ENCODE results near the gene HDAC9. TPM values are rescaled to one million over a fixed set of nuclear protein-coding genes. Genes with fewer than 3 reads are reported as not detected.

HDAC9 gene
- polyA plus RNA-seq, 4 donors = 8.4 to 15.8 (median 10.7) TPM

DNA sequence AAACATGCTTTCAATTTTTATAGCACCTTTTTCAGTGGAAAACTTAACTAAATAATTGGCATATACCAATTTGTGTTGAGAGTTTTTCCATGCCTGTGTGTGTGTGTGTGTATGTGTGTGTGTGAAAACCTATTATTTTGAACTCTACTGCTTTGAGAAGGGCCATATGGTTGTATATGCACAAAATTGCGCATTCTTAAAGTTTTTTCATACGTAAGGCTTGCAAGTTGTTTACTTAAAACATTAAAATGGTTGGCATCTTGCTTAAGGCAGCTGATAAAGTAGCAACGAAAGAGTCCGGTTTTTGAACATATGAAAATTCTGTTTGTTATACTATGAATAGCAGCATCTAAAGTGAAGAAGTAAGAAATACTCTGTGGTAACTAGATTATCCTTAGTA, 84.1 kb downstream of the HDAC9 start:
- DNase-seq (ENCODE audit: low read depth in 4 of 4, low spot score in 3 of 4) = no peak

GRCh38 chr7:18580950-18581349, 85.4 kb downstream of the HDAC9 start:
- DNase-seq (ENCODE audit: low read depth in 4 of 4, low spot score in 3 of 4) = no peak

GRCh38 chr7:18583305-18583704, 87.8 kb downstream of the HDAC9 start:
- DNase-seq (ENCODE audit: low read depth in 4 of 4, low spot score in 3 of 4) = no peak

GRCh38 chr7:18590241-18590640, 94.7 kb downstream of the HDAC9 start:
- DNase-seq (ENCODE audit: low read depth in 4 of 4, low spot score in 3 of 4) = no peak

DNA sequence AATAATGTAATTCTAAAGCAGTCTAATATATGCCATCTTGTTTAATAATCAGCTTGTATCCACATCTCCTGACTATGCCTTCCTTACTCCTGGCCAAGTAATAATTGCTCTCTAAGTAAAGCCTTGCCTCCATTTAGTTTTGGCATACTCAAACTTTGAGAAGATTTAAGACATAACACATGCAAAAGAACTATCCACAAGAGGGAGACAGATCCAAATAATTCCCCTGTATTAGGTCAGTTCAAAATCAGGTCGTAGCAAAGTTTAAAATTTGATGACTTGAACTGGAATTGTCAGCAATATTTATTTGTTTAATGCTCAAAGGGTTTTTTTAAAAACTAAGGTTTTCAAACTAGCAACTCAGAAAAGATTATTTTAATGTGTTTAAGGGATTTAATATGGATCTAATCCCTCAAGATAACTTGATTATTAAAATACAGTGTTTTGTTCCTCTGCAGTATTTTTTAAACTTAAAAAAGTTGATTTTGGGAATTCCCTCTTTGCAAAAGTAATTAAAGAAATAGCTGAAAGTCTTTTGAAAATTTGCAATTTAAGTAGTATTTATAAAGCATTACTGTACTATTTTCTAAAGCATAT, 95.3 kb downstream of the HDAC9 start:
- peak in 2 of 4 donors; percentile 14 to 17 for DNase-seq (ENCODE audit: low read depth in 4 of 4, low spot score in 3 of 4)

GRCh38 chr7:18593602-18594279, 98.2 kb downstream of the HDAC9 start:
- DNase-seq (ENCODE audit: low read depth in 4 of 4, low spot score in 3 of 4) = no peak

DNA sequence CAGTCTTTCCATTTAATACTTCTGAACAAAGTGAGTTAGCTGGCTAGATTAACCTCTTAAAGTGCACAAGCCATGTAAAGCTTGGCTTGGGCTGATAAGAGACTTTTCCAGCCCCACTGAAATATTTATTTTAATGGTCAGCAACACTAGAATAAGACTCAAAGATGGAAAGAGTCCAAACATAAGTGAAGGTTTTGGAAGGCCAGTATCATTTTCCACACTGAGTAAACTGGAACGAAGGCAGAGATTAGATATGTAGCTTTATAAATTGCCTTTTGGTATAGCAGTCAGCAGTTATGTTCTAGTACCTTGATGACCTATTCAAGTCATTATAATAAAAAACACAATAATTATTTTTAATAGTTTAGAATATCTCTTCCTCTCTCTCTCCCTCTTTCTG, 102.2 kb downstream of the HDAC9 start:
- no peak for DNase-seq (ENCODE audit: low read depth in 4 of 4, low spot score in 3 of 4)

DNA sequence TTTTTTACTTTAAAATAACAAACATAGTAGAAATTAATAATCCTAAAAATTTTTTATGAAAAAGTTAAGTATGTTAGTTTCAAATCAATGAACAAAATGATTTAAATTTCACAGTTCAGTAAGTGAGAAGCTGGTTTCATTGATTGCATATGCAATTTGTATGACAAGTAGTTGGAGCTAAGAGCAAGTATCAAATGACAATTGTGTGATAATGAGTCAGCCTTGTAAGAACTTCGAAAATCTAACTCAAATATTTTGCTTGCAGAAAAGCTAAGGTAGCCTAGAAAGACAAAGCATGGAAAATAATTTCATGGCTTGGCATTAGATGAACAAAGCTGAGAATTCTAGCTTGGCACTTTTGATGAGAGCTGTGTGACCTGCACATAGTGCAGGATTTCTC, 111.5 kb downstream of the HDAC9 start:
- DNase-seq (ENCODE audit: low read depth in 4 of 4, low spot score in 3 of 4) = no peak

DNA sequence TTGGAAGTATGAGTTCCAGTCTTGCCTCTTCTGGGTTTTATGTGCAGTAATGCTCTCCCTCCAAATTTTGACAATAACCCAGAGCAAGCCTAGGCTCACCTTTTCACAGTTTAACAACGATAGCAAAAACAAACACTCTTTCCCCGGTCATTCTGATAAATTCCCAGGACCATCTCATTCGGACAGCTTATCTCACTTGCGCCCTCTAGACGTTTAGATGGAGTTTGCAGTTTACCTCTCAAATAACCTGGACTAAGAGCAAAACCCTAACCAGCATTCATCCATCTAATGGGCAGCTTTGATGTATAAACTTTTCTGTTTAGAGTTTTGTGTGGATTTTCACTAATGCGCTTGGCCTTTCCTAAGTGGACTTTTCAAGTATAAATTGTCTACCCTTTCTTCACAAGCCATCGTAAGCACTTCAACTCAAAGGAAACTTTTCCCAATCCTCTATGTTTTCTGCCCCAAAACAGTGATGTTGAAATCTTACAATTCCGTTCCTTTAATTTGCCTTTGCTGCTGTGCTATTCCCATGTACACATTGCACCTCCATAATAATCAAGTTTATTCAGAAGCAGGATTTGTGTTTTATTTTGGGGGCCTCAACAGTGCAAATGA, 114.9 kb downstream of the HDAC9 start:
- DNase-seq (ENCODE audit: low read depth in 4 of 4, low spot score in 3 of 4) = no peak

GRCh38 chr7:18614841-18615240, 119.3 kb downstream of the HDAC9 start:
- DNase-seq (ENCODE audit: low read depth in 4 of 4, low spot score in 3 of 4) = no peak

GRCh38 chr7:18619311-18619710, 123.8 kb downstream of the HDAC9 start:
- no peak for DNase-seq (ENCODE audit: low read depth in 4 of 4, low spot score in 3 of 4)

- DNase-seq (ENCODE audit: low read depth in 4 of 4, low spot score in 3 of 4) = no peak
Measured at GRCh38 chr7:18623389-18623788, 127.8 kb downstream of the HDAC9 start.

- no peak for DNase-seq (ENCODE audit: low read depth in 4 of 4, low spot score in 3 of 4)
Measured at GRCh38 chr7:18624459-18624858, 128.9 kb downstream of the HDAC9 start.

- DNase-seq (ENCODE audit: low read depth in 4 of 4, low spot score in 3 of 4) = no peak
Measured at GRCh38 chr7:18626086-18626485, 130.5 kb downstream of the HDAC9 start.

- DNase-seq (ENCODE audit: low read depth in 4 of 4, low spot score in 3 of 4) = no peak
Measured at GRCh38 chr7:18626717-18627116, 131.2 kb downstream of the HDAC9 start.

GRCh38 chr7:18637516-18637915, 142.0 kb downstream of the HDAC9 start:
- DNase-seq (ENCODE audit: low read depth in 4 of 4, low spot score in 3 of 4) = no peak

DNA sequence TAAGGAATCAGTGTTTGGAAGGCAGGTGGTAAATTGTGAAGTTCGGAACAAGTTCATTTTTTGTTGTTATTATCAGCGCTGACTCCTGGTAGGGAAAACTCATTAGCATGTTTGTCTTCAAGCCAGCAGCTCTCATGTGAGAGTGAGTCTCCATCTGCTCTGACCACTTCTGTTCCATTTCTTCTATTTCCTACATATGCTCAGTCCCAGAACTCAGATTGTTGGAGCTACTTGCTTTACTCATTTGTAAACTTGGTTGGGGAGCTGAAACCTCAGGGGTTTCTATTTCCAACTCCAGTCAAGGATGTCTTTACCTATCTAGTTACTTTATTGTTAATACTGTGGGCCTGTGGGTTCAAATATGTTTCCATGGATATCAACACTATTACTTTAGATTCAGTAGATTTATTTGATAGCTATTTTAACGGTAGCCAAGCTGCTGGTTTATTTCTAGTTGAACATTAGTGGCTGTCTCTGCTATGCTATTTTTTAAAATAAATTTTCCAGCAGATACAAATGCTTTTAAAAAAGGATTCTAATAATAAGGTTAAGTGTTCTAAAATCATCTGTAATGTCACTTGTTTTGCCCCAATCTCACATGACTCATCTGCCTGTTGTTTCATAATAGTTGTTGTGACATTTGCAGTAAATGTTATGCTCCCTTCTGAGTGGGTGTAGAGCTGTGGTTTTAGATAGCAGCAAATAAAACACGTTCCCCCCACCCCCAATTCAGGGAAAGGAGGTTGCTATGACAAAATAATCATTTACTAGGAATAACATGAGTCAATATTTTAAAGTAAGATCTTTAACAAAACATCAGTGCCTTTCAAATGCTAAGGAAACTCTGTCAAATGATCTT, 143.3 kb downstream of the HDAC9 start:
- DNase-seq (ENCODE audit: low read depth in 4 of 4, low spot score in 3 of 4) = no peak

- DNase-seq (ENCODE audit: low read depth in 4 of 4, low spot score in 3 of 4) = no peak
Measured at GRCh38 chr7:18639711-18640110, 144.2 kb downstream of the HDAC9 start.

- no peak for DNase-seq (ENCODE audit: low read depth in 4 of 4, low spot score in 3 of 4)
Measured at GRCh38 chr7:18644981-18645380, 149.4 kb downstream of the HDAC9 start.

DNA sequence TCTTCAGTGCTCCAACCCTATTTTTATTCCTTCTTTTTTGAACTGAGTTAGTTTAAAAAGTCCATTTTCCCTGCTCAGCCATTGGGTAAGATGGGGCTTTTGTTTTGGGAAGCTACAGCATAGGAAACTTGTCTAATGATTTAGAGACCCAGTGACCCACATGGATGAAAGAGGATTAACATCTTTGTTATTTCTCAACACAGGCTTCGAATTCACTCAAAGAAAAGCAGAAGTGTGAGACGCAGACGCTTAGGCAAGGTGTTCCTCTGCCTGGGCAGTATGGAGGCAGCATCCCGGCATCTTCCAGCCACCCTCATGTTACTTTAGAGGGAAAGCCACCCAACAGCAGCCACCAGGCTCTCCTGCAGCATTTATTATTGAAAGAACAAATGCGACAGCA, 152.0 kb downstream of the HDAC9 start:
- no peak for DNase-seq (ENCODE audit: low read depth in 4 of 4, low spot score in 3 of 4)
